Uterus (tissue), 4 donors: ENCODE data around the gene GLIS2. TPM values are rescaled to one million over a fixed set of nuclear protein-coding genes. Genes with fewer than 3 reads are reported as not detected.

ENCODE experiments used
- DNase-seq, 2 donors: peaks; one replicate each; pipeline ENCODE4 v3.0.0-alpha.2; 2019 to 2020
- H3K27ac ChIP-seq, 2 donors: fragments of 200-600 bp; sonication (generic); 1 replicate in 1 of 2; 2 replicates in 1 of 2; pipeline ENCODE4 v1.5.1; 2016 to 2018
- H3K27me3 ChIP-seq, 2 donors: fragments of 200-600 bp; sonication (generic); one replicate each; pipeline ENCODE4 v1.5.1; 2018 to 2019; ENCODE audit warnings: control low read depth in 1 of 2
- H3K36me3 ChIP-seq, 2 donors: fragments of 200-600 bp; sonication (generic); one replicate each; pipeline ENCODE4 v1.5.1; 2019; ENCODE audit warnings: control low read depth in 1 of 2
- H3K4me1 ChIP-seq, 2 donors: fragments of 200-600 bp; sonication (generic); one replicate each; pipeline ENCODE4 v1.5.1; 2018 to 2019; ENCODE audit warnings: control low read depth in 1 of 2
- H3K4me3 ChIP-seq, 2 donors: fragments of 200-600 bp; sonication (generic); 1 replicate in 1 of 2; 2 replicates in 1 of 2; pipeline ENCODE4 v1.5.1; 2018 to 2019; ENCODE audit warnings: mild to moderate bottlenecking in 1 of 2
- H3K9me3 ChIP-seq, 2 donors: fragments of 200-600 bp; sonication (generic); one replicate each; pipeline ENCODE4 v1.5.1; 2019; ENCODE audit warnings: control low read depth in 1 of 2
- POLR2A ChIP-seq, 2 donors: fragments of 450-650 bp; IDR thresholded peaks; one replicate each; pipeline ENCODE4 v1.6.1; 2016; ENCODE audit warnings: antibody characterized with exemption in 2 of 2, mild to moderate bottlenecking in 1 of 2, moderate library complexity in 1 of 2
- intact Hi-C: fragments of 100-400 bp; cut with DNase I; formaldehyde crosslinking; loops from one replicate; pipeline ENCODE4 v1.15.1; 2023; ENCODE audit warnings: low total_unique reads
- total RNA-seq, 4 donors: library from RNA; depleted of rRNA in 3 of 4; stranded (reverse); fragments of >200 nt in 3 of 4; gene quantifications; one replicate each; pipeline versions ENCODE4 v1.1.0 to v1.2.4, GENCODE V29; 2014 to 2023
- TF ChIP-seq, protein P1 (sequence below), 4 experiments: fragments of 200-600 bp in 2 of 4; fragments of 450-650 bp in 2 of 4; sonication (generic) in 2 of 4; IDR thresholded peaks; one replicate each; pipeline ENCODE4 v1.5.1; 2016 to 2019; ENCODE audit warnings: antibody characterized with exemption in 4 of 4, mild to moderate bottlenecking in 2 of 4, moderate library complexity in 1 of 4
- donor health status: DM: yes; HTN: yes; CAD: no.

GLIS2 gene
- total RNA-seq, 4 donors from 2014 or later: 2.9 to 55.8 (median 5.1) TPM

DNA sequence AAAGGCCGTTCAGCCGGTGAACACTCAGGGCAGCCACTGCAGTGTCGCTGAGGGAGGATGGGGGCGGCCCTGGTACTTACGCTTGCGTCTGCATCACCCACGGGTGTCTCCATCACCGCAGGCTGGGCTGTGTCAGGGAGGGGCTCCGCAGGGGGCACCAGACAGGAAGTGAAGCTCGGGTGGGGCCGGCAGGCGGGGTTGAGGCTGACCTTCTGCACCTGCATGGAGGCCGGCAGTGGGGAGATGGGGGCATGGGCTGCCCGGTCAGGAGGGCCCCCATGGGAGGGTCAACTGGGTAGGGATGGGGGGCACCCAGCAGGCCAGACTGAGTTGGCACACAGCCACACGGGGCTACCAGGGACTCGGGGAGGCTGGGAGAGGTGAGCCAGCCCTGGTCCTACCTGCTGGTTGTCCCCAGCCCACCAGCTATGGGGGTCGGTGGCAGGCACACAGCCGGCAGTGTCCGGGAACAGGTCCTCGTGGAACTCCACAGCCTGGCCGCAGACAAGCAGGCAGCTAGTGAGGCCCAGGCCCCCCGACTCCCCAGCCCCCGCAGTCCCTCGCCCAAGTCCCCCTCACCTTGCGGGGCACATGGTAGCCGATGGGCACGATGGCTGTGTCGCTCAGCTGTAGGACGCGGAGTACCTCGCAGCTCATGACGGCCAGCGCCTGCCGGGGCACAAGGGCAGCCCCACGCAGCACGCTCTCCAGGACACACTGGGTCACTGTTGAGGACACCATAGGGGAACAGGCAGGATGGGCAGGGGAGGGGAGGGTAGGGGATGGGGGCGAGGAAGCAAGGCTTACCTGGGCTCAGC is 48.5 kb downstream of the GLIS2 start:
- no peak overlapping the region for H3K27ac ChIP-seq
- no peaks in the 10 kb centered on the region for H3K9me3 ChIP-seq
- intact Hi-C loops: no loop called here
- no peaks in the 10 kb centered on the region for H3K27me3 ChIP-seq
- H3K4me1 ChIP-seq: no peaks in the 10 kb centered on the region
- DNase-seq: no peak
- TF ChIP-seq, protein P1, sequence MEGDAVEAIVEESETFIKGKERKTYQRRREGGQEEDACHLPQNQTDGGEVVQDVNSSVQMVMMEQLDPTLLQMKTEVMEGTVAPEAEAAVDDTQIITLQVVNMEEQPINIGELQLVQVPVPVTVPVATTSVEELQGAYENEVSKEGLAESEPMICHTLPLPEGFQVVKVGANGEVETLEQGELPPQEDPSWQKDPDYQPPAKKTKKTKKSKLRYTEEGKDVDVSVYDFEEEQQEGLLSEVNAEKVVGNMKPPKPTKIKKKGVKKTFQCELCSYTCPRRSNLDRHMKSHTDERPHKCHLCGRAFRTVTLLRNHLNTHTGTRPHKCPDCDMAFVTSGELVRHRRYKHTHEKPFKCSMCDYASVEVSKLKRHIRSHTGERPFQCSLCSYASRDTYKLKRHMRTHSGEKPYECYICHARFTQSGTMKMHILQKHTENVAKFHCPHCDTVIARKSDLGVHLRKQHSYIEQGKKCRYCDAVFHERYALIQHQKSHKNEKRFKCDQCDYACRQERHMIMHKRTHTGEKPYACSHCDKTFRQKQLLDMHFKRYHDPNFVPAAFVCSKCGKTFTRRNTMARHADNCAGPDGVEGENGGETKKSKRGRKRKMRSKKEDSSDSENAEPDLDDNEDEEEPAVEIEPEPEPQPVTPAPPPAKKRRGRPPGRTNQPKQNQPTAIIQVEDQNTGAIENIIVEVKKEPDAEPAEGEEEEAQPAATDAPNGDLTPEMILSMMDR (IDR thresholded peaks at IDR 0.05): no peak
- no peak for TF ChIP-seq POLR2A (IDR thresholded peaks at IDR 0.05)
- H3K36me3 ChIP-seq: no peaks in the 10 kb centered on the region
- H3K4me3 ChIP-seq: no peak overlapping the region

- TF ChIP-seq, protein P1 (IDR thresholded peaks at IDR 0.05): no peak
- TF ChIP-seq POLR2A (IDR thresholded peaks at IDR 0.05): no peak
- H3K27ac ChIP-seq: no peak overlapping the region
- no peaks in the 10 kb centered on the region for H3K4me1 ChIP-seq
- H3K4me3 ChIP-seq: no peak overlapping the region
- H3K9me3 ChIP-seq: no peaks in the 10 kb centered on the region
- intact Hi-C loops: no loop called here
- DNase-seq: no peak
- H3K36me3 ChIP-seq: no peaks in the 10 kb centered on the region
- no peaks in the 10 kb centered on the region for H3K27me3 ChIP-seq
Observed at GRCh38 chr16:4365014-4365406, 49.1 kb downstream of the GLIS2 start.

DNA sequence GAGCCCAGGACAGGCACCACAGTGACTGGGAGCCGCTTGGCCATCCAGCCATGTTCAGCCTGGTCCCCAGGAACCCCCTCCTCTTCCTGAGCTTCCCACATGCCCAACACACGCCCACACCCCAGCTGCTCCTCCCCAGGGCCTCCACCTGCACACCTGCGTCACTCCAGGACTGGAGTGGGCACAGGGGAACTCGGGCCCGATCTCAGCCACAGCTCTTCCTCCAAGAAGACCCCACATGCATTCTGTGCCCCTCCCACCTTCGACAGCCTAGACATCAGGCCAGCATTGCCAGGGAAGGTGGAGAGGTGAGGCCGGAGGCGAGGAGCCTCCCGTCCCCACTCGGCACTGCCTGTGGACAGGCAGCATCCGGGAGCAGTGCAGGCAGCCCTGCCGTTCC is 49.7 kb downstream of the GLIS2 start:
- no peak for DNase-seq
- Histone ChIP-seq H3K9me3 (no peaks in the 10 kb centered on the region), H3K4me3 (no peak overlapping the region), H3K27me3 (no peaks in the 10 kb centered on the region), H3K36me3 (no peaks in the 10 kb centered on the region), H3K4me1 (no peaks in the 10 kb centered on the region), H3K27ac (no peak overlapping the region)
- intact Hi-C loops: no loop called here
- no peak for TF ChIP-seq POLR2A (IDR thresholded peaks at IDR 0.05)
- TF ChIP-seq, protein P1 (IDR thresholded peaks at IDR 0.05): no peak

DNA sequence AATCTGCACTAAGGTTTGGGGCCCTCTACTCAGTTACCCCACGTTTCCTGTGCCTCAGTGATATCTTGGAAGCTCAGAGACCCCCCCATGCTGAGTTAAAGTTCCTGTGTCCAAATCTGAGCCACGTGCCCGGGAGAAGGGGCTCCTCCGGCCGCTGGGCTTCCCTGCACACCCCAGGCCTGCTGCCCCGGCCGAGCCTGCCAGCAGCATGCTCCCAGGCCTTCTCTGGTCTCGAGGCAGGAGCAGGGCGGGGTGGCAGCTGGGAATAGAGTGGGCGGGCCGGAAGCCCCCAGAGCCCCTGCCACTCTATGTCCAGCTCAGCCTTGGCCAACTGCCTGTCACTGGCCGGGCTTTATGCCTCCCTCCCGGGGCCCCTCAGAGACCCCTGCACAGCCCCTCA is 50.1 kb downstream of the GLIS2 start:
- DNase-seq: no peak

DNA sequence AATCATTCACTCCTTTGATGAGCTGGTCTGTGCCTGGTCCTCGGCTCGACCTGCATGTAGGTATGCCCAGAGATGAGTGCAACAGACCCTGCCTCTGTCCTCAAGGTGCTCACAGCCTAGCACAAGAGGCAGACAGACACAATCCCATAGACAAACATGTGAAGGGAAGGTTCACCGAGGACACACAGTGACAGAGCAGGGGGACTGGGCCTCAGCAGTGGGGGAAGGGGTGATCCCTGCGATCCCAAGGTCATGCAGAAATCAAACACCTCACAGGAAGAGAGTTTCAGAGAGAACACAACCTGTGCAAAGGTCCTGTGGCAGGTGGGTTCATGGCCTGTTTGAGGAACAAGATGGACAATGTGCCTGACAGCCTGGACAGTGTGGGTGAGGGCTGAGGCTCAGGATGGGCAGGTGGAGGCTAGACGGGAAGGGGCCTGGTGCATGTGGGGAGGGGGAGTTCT is 51.6 kb downstream of the GLIS2 start:
- Histone ChIP-seq H3K36me3 (no peaks in the 10 kb centered on the region), H3K27ac (no peak overlapping the region), H3K4me1 (peaks cover 0 to 6% of the 10 kb centered on the region in 2 donors), H3K4me3 (no peak overlapping the region), H3K27me3 (no peaks in the 10 kb centered on the region), H3K9me3 (no peaks in the 10 kb centered on the region)
- no peak for DNase-seq
- intact Hi-C loops: no loop called here
- TF ChIP-seq, protein P1 (IDR thresholded peaks at IDR 0.05): no peak
- TF ChIP-seq POLR2A (IDR thresholded peaks at IDR 0.05): no peak

More for the DNA sequence above, 50.1 kb downstream of the GLIS2 start:
- Histone ChIP-seq H3K27me3 (no peaks in the 10 kb centered on the region), H3K36me3 (no peaks in the 10 kb centered on the region), H3K4me3 (no peak overlapping the region), H3K27ac (no peak overlapping the region), H3K4me1 (peaks cover 0 to 2% of the 10 kb centered on the region in 2 donors), H3K9me3 (no peaks in the 10 kb centered on the region)
- intact Hi-C loops: no loop called here
- TF ChIP-seq, protein P1 (IDR thresholded peaks at IDR 0.05): no peak
- no peak for TF ChIP-seq POLR2A (IDR thresholded peaks at IDR 0.05)
